ENCODE measurements around the gene HDAC11.
"Not testable (repeated sequence)": the region's sequence is repeated elsewhere in the genome, so short reads cannot be mapped to it uniquely, and the experiment has no call there.

DNA sequence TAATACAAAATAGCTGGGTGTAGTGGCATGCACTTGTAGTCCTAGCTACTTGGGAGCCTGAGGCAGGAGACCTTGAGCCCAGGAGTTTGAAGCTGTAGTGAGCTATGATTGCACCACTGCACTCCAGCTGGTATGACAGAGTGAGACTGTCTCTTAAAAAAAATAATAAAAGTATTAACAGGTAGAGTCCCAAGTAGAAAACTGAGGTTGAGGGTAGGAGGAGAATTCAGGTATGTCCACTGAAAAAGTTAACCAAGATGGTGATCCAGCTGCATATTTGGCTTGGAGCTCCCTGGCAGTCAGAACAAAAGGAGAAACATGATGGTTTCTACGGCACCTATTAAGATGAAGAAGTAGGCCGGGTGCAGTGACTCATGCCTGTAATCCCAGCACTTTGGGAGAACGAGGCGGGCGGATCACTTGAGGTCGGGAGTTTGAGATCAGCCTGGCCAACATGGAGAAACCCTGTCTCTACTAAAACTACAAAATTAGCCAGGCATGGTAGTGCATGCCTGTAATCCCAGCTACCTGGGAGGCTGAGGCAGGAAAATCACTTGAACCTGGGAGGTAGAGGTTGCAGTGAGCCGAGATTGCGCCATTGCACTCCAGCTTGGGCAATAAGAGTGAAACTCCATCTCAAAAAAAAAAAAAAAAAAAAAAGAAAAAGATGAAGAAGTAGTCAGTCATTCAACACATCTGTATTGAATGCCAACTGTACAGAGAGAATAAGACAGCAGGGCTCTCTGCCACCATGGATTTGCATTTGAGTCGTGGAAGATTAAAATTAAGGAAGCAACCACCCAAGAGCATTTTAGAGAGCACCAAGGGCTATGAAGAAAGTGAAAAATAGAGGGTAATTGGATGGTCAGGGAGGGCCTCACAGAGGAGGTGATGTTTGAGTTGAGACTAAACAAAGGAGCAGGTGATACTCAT is 5.8 kb downstream of the HDAC11 start:
- TF ChIP-seq, protein P1, sequence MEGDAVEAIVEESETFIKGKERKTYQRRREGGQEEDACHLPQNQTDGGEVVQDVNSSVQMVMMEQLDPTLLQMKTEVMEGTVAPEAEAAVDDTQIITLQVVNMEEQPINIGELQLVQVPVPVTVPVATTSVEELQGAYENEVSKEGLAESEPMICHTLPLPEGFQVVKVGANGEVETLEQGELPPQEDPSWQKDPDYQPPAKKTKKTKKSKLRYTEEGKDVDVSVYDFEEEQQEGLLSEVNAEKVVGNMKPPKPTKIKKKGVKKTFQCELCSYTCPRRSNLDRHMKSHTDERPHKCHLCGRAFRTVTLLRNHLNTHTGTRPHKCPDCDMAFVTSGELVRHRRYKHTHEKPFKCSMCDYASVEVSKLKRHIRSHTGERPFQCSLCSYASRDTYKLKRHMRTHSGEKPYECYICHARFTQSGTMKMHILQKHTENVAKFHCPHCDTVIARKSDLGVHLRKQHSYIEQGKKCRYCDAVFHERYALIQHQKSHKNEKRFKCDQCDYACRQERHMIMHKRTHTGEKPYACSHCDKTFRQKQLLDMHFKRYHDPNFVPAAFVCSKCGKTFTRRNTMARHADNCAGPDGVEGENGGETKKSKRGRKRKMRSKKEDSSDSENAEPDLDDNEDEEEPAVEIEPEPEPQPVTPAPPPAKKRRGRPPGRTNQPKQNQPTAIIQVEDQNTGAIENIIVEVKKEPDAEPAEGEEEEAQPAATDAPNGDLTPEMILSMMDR (IDR thresholded peaks at IDR 0.05), result not testable (repeated sequence)
- TF ChIP-seq ZFX (IDR thresholded peaks at IDR 0.05; ENCODE audit: borderline replicate concordance), result not testable (repeated sequence)

Measured in 22Rv1 (cell line).